HG02840 (cell line): ENCODE measurements around the gene OR6Y1.

Experiments used
- ATAC-seq: cut with Tn5 transposase; IDR thresholded peaks from one replicate; pipeline ENCODE4 v1.9.1; 2021; ENCODE audit warnings: mild to moderate bottlenecking, moderate library complexity, moderate number of reproducible peaks; ENCODE audit not compliant: unreplicated experiment, low FRiP score

Gene OR6Y1

GRCh38 chr1:158507511-158507910 lies 46.7 kb downstream of the OR6Y1 start:
- no peak for ATAC-seq

DNA sequence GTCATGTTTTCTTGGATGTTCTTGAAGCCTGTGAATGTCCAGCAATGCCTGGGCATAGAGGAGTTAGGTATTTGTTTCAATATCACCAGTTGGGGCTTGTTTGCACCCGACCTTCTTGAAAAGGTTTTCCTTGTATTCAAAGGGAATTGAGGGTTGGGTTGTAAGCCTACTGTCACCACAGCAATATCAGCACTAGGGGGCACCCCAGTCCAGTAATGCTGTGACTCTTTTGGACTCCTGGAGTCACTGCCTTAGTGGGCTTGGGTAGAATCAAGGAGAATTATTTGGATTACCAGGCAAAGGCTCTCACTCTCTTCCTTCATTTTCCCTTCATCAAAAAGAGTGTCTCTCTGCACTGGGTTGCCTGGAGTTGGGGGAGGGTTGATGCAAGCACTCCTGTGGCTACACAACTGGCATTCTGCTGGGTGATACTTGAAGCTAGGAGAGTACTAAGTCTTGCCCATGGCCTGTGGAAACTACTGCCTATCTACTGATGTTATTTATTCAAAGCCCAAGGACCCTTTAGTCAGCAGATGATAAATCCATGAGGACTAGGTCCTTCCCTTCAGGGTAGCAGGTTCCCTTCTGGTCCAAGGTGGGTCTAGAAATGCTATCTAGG lies 47.7 kb downstream of the OR6Y1 start:
- ATAC-seq: no peak

DNA sequence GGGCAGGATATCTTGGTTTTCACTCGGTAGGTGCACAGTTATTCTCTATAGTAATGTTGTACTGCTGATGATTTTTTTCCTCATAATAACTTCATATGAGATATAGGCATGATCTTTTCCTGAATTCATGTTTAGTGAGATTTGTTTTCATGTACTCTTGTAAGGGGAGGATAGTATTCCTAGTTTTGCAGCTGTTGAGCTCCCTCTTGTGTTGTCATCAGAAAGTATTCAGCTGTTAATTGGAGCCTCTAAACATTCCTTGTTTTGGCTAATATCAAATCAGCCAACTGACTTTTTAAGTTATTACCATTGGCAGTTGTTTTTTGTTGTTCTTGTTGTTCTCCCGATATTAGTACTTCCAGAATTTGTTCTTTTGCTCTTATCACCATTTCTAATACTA lies 57.8 kb downstream of the OR6Y1 start:
- no peak for ATAC-seq

GRCh38 chr1:158494796-158495195 lies 59.4 kb downstream of the OR6Y1 start:
- no peak for ATAC-seq
